Skeletal muscle satellite cell (primary cell): ENCODE data around the gene SHROOM3.
A peak's percentile ranks its signal among the peaks of the same experiment; 100 is the strongest.
"Not testable (repeated sequence)": the region's sequence is repeated elsewhere in the genome, so short reads cannot be mapped to it uniquely, and the experiment has no call there.

Source experiments
- H3K27me3 ChIP-seq: 2 replicates; pipeline ENCODE4 v1.7.0; 2013; ENCODE audit warnings: low read length; ENCODE audit not compliant: control insufficient read depth, insufficient read depth
- H3K36me3 ChIP-seq: 2 replicates; pipeline ENCODE4 v1.7.0; 2013; ENCODE audit warnings: mild to moderate bottlenecking, control low read depth, low read length; ENCODE audit not compliant: insufficient read depth
- H3K4me1 ChIP-seq: 2 replicates; pipeline ENCODE4 v1.7.0; 2013; ENCODE audit warnings: low read length; ENCODE audit not compliant: control insufficient read depth, insufficient read depth
- H3K4me2 ChIP-seq: 2 replicates; pipeline ENCODE4 v1.7.0; 2013; ENCODE audit warnings: mild to moderate bottlenecking, low read length
- H3K4me3 ChIP-seq: 2 replicates; pipeline ENCODE4 v1.7.0; 2013; ENCODE audit warnings: low read length
- H3K9ac ChIP-seq: 2 replicates; pipeline ENCODE4 v1.7.0; 2013; ENCODE audit warnings: mild to moderate bottlenecking, low read depth, low read length, moderate library complexity
- H3K9me3 ChIP-seq: replicated peaks from 2 replicates; pipeline ENCODE4 v1.7.0; 2013; ENCODE audit warnings: mild to moderate bottlenecking, control low read depth, low read length

The SHROOM3 gene

GRCh38 chr4:76708971-76709771 lies 274.1 kb downstream of the SHROOM3 start:
- Histone ChIP-seq H3K4me1 (peaks cover 25% of the 10 kb centered on the region), H3K4me3 (no peak overlapping the region), H3K9ac (no peak overlapping the region), H3K27me3 (no peaks in the 10 kb centered on the region), H3K36me3 (no peaks in the 10 kb centered on the region), H3K9me3 (no peaks in the 10 kb centered on the region), H3K4me2 (peak overlapping the region; percentile 17)

- peaks cover 20% of the 10 kb centered on the region for H3K4me1 ChIP-seq
- no peak overlapping the region for H3K9ac ChIP-seq
Observed at GRCh38 chr4:76709772-76710090, 274.7 kb downstream of the SHROOM3 start.

GRCh38 chr4:76712564-76712963 lies 277.5 kb downstream of the SHROOM3 start:
- no peak overlapping the region for H3K4me2 ChIP-seq
- H3K36me3 ChIP-seq, result no peaks in the 10 kb centered on the region
- peaks cover 16% of the 10 kb centered on the region for H3K4me1 ChIP-seq
- no peak overlapping the region for H3K9ac ChIP-seq
- no peaks in the 10 kb centered on the region for H3K27me3 ChIP-seq
- H3K9me3 ChIP-seq, result no peaks in the 10 kb centered on the region
- H3K4me3 ChIP-seq, result no peak overlapping the region

More at GRCh38 chr4:76709772-76710090, 274.7 kb downstream of the SHROOM3 start:
- Histone ChIP-seq H3K4me2 (no peak overlapping the region), H3K27me3 (no peaks in the 10 kb centered on the region), H3K36me3 (no peaks in the 10 kb centered on the region), H3K9me3 (no peaks in the 10 kb centered on the region), H3K4me3 (no peak overlapping the region)

GRCh38 chr4:76714226-76714625 lies 279.2 kb downstream of the SHROOM3 start:
- no peak overlapping the region for H3K4me2 ChIP-seq
- peaks cover 10% of the 10 kb centered on the region for H3K4me1 ChIP-seq
- no peak overlapping the region for H3K9ac ChIP-seq
- no peaks in the 10 kb centered on the region for H3K27me3 ChIP-seq
- H3K9me3 ChIP-seq, result no peaks in the 10 kb centered on the region
- H3K4me3 ChIP-seq, result no peak overlapping the region
- no peaks in the 10 kb centered on the region for H3K36me3 ChIP-seq

- H3K36me3 ChIP-seq, result no peaks in the 10 kb centered on the region
- no peak overlapping the region for H3K4me2 ChIP-seq
- H3K4me3 ChIP-seq, result no peak overlapping the region
- peaks cover 6% of the 10 kb centered on the region for H3K4me1 ChIP-seq
- no peaks in the 10 kb centered on the region for H3K27me3 ChIP-seq
- H3K9me3 ChIP-seq, result no peaks in the 10 kb centered on the region
- H3K9ac ChIP-seq, result no peak overlapping the region
Observed at GRCh38 chr4:76716020-76716419, 281.0 kb downstream of the SHROOM3 start.

GRCh38 chr4:76716658-76717057 lies 281.6 kb downstream of the SHROOM3 start:
- no peak overlapping the region for H3K4me2 ChIP-seq
- H3K9ac ChIP-seq, result no peak overlapping the region
- peaks cover 6% of the 10 kb centered on the region for H3K4me1 ChIP-seq
- no peaks in the 10 kb centered on the region for H3K36me3 ChIP-seq
- H3K9me3 ChIP-seq, result no peaks in the 10 kb centered on the region
- no peaks in the 10 kb centered on the region for H3K27me3 ChIP-seq
- H3K4me3 ChIP-seq, result no peak overlapping the region

GRCh38 chr4:76717431-76717830 lies 282.4 kb downstream of the SHROOM3 start:
- Histone ChIP-seq H3K4me2 (no peak overlapping the region), H3K27me3 (no peaks in the 10 kb centered on the region), H3K4me3 (no peak overlapping the region), H3K4me1 (peaks cover 6% of the 10 kb centered on the region), H3K36me3 (no peaks in the 10 kb centered on the region), H3K9ac (no peak overlapping the region), H3K9me3 (no peaks in the 10 kb centered on the region)

GRCh38 chr4:76718021-76718420 lies 283.0 kb downstream of the SHROOM3 start:
- no peak overlapping the region for H3K4me3 ChIP-seq
- no peak overlapping the region for H3K9ac ChIP-seq
- H3K9me3 ChIP-seq, result no peaks in the 10 kb centered on the region
- no peaks in the 10 kb centered on the region for H3K36me3 ChIP-seq
- H3K4me1 ChIP-seq, result peaks cover 8% of the 10 kb centered on the region
- H3K27me3 ChIP-seq, result no peaks in the 10 kb centered on the region
- H3K4me2 ChIP-seq, result no peak overlapping the region

- no peaks in the 10 kb centered on the region for H3K9me3 ChIP-seq
- H3K36me3 ChIP-seq, result no peaks in the 10 kb centered on the region
- no peaks in the 10 kb centered on the region for H3K27me3 ChIP-seq
- no peak overlapping the region for H3K4me2 ChIP-seq
- peaks cover 14% of the 10 kb centered on the region for H3K4me1 ChIP-seq
- no peak overlapping the region for H3K4me3 ChIP-seq
- no peak overlapping the region for H3K9ac ChIP-seq
Observed at GRCh38 chr4:76718831-76719230, 283.8 kb downstream of the SHROOM3 start.

- no peak overlapping the region for H3K4me2 ChIP-seq
- H3K27me3 ChIP-seq, result no peaks in the 10 kb centered on the region
- H3K4me1 ChIP-seq, result peaks cover 23% of the 10 kb centered on the region
- H3K9ac ChIP-seq, result no peak overlapping the region
- H3K4me3 ChIP-seq, result no peak overlapping the region
- H3K9me3 ChIP-seq, result no peaks in the 10 kb centered on the region
- H3K36me3 ChIP-seq, result no peaks in the 10 kb centered on the region
Observed at GRCh38 chr4:76720121-76720520, 285.1 kb downstream of the SHROOM3 start.

GRCh38 chr4:76722146-76722545 lies 287.1 kb downstream of the SHROOM3 start:
- H3K9me3 ChIP-seq, H3K9ac ChIP-seq, H3K4me3 ChIP-seq, H3K36me3 ChIP-seq, H3K4me2 ChIP-seq, H3K27me3 ChIP-seq: not testable (repeated sequence)
- peaks cover 37% of the 10 kb centered on the region for H3K4me1 ChIP-seq

GRCh38 chr4:76722838-76723237 lies 287.8 kb downstream of the SHROOM3 start:
- H3K27me3 ChIP-seq, result no peaks in the 10 kb centered on the region
- peak overlapping the region; percentile 61 for H3K9ac ChIP-seq
- no peaks in the 10 kb centered on the region for H3K36me3 ChIP-seq
- peaks cover 37% of the 10 kb centered on the region for H3K4me1 ChIP-seq
- H3K4me2 ChIP-seq, result no peak overlapping the region
- H3K4me3 ChIP-seq, result no peak overlapping the region
- no peaks in the 10 kb centered on the region for H3K9me3 ChIP-seq
